HuH-7.5 (cell line): ENCODE measurements around the gene SHB.

ENCODE experiments used
- DNase-seq: peaks from one replicate; pipeline ENCODE4 v3.0.0; 2011; ENCODE audit warnings: low spot score

Gene SHB, protein sequence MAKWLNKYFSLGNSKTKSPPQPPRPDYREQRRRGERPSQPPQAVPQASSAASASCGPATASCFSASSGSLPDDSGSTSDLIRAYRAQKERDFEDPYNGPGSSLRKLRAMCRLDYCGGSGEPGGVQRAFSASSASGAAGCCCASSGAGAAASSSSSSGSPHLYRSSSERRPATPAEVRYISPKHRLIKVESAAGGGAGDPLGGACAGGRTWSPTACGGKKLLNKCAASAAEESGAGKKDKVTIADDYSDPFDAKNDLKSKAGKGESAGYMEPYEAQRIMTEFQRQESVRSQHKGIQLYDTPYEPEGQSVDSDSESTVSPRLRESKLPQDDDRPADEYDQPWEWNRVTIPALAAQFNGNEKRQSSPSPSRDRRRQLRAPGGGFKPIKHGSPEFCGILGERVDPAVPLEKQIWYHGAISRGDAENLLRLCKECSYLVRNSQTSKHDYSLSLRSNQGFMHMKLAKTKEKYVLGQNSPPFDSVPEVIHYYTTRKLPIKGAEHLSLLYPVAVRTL

DNA sequence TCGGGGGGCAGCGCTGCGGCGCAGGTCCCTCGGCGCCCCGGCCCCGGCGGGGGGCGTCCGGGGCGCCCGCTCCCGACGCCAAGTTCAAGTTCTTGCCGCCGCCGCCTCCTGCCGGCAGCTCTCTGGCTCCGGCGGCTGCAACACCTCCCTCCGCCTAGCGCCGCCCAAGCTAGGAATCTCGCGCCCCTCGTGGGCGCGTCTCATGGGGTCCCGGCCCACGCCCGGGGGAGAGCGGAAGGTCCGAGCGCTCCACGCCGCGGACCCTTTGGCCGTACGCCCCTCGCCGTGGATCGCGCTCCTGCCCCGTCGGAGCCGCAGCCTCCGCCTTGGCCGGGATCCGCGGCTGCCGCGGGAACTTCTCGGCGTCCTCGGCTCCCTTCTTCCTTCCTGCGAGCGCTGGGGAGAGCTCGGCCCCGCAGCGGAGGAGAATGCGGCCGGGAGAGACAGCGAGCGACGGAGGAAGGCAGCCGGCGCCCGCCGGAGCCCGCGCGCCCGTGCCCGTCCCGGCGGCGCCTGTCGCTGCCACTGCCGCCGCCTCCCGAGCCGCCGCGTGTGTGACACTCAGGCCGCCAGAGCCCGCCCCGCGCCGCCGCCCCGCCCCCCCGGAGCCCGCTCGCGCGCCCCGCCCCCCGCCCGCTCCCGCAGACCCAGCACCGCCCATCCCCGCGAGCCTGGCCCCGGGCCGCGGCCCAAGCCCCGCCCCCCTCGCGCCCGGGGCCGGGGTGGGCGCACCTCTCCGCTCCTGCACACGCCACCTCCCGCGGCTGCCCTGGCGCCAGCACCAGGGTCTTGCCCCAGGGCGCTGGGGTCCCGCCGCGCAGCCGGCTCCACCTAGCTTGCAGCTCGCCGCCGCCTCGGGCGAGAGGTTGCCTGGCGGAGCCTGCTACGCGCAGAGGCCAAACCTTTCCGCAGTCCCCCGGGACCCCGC lies at the start of gene SHB:
TSS of gene SHB (minus strand) at position 527 of the 928 bp plus-strand sequence. CDS start 582 bp downstream, outside the sequence.
- DNase-seq = peak; percentile 81

DNA sequence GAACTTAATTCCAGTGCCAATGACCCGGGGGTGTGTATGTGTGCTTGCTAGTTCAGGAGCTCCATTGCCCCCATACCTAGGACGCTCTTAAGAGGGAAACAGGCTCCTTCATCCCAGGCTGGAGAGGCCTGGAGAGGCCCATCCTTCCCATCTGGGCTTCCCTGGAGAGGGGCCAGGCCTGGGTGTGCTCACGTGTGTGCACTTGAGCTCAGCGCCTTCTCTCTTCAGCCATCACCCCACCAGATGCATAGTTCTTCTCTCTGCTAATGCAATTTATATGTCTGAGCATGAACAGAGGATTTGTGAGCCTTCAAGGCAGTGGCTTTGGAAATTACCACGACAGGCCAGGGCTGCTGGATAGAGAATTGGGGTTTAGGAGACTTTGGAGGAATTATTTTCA lies 48.6 kb upstream of the SHB start:
- DNase-seq = no peak

DNA sequence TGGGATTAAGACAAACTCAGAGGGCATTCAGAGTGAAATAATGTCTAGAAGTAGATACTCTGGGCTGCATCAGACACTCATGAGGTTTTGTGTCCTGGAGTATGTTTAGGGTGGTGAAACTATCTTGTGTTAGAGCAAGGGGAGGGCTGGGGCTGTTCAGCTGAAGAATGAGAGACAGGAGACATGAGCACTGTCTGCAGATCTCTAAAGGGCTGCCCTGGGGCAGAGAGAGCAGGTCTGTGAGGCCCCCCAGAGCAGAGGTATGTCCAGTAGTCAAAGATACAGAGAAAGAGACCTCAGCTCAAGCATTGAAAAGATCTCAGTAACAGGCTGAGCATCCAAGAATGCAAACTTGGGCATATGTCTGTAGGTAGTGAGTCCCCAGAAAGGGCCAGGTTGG lies 45.9 kb upstream of the SHB start:
- DNase-seq = no peak

DNA sequence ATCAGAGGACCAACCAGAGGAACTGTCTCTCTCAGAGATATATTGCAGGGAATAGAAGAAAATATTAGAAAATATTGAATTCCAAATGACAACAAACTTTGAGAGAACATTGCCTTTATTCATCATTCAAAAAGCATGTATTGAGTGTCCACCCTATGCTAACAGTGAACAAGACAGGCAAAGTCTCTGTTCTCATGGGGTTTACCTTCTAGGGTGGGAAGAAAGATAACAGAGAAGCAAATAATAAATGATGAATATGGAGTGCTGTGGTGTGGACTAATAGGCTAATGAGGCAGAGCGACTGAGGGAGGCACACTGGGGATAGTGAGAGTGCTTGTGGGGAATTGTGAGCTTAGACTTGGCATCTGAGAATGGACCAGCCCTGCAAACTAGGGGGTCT lies 43.4 kb upstream of the SHB start:
- DNase-seq = no peak

DNA sequence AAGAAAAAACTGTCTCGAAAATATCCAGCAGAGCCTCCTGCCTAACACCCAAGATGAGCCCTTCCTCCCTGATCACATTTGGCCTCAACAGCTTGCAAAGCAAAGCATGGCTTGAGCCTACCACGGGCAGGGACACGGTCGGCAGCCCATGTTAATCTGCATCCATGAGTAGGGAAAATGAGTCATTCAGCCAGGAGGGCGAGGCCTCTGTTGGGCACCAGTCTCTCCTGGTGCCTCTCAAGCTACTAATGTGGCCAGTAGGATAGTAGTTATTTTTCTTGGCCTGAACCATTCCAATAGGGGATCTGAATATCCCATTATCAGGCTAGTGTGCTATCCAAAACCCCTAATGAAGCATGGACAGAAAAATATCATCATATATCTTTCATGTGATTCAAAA lies 43.0 kb upstream of the SHB start:
- no peak for DNase-seq

DNA sequence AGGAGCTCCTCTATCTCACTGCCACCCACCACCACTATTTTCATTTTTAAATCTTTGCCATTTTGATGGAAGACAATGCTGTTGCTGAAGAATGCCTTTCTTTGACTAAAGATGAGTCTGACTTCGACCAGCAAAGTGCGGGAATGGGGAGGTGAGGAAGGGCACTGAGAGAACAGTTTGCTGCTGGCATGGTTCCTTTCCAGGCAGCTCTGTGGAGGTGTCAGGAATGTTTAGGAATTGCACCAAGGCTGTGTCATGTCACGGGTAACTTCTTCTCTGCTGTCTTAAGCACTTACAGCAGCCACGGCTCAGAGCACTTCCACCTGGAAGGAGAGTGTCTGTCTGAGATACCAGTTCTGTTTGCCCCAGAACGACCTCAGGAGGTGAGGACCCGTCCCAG lies 41.4 kb upstream of the SHB start:
- no peak for DNase-seq

DNA sequence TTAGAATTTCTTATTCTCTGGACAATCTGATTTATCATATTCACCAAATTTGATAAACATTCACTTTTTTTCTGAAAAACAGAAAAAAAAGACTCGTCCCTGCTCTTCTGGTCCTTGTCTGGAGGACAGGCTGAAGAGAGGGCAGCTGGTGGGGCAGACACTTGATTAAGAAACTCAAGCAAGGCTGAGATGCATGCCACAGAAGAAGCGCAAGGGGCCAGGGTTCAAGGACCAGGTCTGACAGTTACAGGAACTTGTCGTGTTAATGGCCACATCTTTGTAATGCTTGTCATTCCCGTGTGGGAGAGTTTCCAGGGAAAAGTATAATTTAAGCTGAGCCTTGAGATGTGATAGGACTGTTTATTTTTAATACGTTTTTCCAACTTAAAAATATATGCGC lies 40.6 kb upstream of the SHB start:
- no peak for DNase-seq

DNA sequence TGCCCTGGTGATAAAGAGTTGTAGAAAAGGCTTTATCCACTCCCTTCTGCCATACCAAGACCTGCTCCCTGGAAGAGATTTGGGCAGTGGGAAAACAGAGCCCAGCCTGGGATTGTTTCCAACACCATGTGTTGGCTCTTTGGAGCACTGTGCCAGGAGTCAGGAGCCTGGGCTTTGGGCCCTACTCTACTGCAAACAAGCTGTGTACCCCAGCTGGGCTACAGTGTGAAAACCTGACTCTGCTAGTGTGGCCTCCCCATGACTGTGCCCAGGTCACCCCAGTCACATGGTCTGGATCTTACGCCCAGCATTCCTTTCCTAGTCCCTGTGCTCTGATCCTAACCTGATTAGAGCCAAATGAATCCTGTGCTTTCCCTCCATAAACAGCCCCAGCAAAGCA lies 39.3 kb upstream of the SHB start:
- DNase-seq = no peak

DNA sequence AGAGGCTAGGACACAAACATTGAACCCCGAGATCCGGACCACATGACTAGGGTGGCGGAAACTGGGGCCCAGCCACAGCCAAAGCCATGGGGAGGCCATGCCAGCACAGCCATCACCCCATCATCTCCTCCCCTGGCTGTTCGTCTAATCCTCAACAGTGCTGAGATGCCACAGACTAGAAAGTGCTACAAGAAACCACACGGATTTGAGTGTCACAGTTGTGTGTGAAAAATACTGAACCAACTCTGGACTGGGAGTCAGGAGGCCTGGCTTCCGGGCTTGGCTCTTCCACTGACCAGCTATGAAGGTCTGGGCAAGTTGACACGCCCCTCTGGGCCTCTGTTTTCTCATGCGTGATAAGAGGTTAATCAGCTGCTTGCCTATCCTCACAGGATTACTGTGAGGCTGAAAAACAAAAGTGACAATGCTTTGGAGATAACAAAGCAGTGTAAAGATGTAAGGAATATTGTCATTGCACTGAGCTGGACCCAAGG lies 38.8 kb upstream of the SHB start:
- DNase-seq = no peak

DNA sequence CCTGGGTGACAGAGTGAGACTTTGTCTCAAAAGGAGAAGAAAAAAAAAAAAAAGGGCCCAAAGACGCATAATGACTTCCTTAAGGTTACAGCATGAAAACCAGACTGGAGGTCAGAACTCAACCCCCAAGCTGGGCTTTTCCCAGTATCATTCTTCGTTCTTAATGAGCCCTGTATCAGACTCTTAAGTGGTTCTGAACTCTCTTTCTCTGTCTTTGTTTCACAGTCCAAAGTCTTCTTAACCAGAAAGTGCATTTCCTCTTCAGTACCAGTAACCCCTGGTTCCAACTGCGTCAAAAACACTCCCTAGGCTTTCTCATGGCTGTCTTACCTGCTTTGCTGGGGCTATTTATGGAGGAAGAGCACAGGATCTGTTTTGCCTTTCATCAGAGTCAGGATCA lies 38.4 kb upstream of the SHB start:
- no peak for DNase-seq

DNA sequence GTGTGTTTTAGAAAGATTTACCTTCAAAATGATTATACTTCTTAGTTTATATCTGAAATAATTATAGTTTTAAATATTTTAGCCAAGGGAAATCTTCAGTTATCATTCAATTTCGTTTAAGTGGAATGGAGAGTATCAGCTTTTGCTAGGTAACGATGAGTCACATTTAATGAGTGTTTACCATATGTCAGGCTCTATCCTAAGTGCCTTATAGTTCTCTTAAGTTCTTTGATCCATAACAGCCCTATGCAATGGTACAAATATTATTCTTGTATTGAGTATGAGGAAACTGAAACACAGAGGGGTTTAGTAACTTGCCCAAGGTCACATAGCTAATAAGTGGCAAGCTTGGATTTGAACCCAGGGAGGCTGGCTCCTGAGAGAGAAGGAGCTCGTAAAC lies 37.5 kb upstream of the SHB start:
- no peak for DNase-seq

DNA sequence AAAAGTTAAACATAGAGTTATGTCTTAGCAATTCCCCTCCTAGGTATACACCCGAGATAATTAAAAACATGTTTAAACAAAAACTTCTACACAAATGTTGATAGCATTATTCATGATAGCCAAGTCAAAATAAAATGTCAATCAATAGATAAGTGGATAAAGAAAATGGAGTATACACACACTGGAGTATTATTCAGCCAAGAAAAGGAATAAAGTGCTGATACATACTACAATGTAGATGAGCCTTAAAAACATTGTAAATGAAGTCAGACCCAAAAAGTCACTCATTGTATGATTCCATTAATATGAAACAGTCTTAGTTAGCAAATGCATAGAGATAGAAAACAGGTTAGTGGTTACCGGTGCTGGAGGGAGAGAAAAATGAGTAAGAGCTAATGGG lies 34.3 kb upstream of the SHB start:
- no peak for DNase-seq

DNA sequence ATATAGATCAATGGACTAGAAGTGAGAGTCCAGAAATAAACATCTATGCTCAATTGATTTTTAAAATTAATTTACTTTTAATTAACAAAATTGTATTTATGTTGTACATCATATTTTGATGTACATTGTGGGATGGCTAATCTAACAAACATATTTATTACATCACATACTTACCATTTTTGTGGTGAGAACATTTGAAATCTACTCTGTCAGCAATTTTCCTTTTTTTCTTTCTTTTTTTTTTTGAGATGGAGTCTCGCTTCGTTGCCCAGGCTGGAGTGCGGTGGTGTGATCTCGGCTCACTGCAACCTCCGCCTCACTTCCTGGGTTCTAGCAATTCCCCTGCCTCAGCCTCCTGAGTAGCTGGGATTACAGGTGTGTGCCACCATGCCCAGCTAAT lies 32.4 kb upstream of the SHB start:
- DNase-seq = no peak

DNA sequence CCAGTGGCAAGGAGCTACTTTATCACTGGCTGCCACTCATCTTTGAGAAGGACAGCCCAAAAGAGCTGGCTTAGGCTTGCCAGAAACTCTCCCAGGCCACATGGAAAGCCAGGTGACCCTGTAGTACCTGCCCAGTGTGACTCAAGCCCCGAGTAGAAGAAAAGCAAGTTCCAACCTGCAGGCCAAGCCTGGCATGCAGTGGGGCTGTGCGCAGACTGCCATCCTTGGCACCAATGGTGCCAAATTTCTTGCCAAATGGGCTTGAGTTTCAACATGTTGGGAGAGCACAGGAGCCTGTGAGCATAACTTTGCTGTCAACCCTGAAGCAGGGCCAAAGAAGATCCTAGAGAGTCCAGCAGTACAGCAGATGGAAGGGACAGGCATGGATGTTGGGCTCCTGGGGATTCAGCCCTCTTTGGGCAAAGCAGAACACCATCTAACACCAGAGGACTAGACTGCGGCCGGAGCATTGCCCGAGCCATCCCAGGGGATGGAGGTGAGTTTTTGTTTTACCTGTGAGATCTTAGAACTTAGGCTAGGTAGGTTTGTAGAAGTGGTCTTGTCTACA lies 27.3 kb upstream of the SHB start:
- no peak for DNase-seq

DNA sequence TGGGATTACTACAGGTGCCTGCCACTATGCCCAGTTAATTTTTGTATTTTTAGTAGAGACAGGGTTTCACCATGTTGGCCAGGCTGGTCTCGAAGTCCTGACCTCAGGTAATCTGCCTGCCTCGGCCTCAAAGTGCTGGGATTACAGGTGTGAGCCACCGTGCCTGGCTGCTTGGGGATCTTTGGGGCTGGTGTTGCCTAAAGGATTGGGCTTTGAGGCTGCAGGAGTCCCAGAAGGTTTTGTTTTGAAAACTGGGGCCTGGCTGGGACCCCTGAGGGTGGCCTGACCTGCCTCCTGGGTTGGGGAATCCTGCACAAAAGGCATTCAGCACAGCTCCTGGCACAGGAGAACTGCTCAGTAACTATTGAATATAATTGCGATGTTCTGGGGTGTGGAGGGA lies 25.1 kb upstream of the SHB start:
- no peak for DNase-seq

DNA sequence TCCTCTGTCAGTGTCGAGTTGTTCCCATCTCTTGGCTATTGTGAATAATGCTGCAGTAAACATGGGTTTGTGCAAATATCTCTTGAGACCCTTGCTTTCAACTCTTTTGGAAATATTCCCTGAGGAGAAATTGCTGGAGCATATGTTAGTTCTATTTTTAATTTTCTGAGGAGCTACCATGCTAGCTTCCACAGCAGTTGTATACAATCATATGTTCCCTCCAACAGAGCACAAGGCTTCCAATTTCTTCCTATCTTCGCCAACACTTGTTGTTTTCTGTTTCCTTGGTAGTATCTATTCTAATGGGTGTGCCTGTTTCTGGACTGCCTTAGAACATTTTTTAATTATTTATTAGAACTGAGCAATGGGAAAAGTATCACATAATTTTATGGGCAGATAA lies 23.6 kb upstream of the SHB start:
- no peak for DNase-seq

DNA sequence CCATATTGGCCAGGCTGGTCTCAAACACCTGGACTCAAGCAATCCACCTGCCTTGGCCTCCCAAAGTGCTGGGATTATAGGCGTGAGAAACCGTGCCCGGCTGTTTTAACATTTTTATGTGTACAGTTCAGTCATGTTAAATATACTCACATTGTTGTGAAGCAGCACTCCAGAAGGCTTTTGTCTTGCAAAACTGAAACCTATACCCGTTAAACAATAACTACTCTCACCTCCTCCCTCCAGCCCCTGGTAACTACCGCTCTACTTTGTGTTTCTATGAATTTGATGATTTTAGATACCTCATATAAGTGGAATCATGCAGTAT lies 23.1 kb upstream of the SHB start:
- DNase-seq = no peak

DNA sequence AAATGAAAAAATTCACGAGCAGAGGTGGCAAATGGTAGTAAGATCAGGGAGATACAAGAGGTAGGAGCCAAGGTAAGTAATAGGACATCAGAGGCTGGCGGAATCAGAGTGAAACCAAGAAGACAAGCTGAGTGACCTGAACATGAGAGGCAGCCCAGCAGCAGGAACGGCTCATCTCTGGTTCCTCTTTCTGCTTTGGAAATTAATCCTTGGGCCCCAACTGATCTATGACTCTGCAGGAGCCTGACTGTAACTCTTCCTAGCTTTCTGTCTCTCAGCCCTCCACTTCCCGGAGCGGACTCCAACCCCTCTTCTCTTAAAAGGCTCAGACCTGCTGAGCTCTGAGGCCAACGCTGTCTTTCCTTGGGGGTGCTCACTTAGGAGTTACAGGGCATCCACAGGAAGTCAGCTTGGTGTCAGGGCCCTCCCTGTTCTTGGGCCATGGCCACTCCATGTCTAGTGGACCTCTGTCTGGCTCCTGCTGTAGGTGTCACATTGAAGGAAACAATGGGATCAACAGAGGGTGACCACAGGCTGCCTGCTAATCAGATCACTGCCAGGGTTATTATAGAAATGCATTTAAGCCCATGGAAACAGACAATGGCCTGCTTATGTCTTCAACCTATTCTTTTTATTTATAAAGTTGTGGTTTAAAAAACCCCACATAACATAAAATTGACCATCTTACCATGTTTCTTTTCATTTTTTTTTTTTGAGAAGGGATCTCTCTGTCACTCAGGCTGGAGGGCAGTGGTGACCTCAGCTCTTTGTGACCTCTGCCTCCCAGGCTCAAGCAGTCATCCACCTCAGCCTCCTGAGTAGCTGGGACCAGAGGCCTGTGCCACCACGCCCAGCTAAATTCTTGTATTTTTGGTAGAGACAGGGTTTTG lies 22.5 kb upstream of the SHB start:
- DNase-seq = no peak

DNA sequence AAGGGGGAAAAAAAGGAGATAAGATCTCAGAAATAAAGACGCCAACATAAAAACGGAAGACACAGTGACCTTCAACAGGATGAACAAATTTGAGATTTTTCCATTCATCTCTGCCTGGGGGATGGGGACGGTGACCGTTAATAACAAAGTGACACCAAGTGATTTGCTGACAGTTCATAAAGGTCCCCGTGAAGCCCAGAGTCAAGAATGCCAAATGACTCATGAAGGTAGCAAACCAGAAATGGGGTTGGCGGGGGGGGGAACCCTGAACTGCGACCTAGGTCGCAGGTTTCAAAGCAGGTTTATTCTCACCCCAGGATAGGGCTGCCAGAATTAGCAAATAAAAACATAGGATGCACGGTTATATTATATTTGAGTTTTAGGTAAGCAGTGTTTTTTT lies 21.1 kb upstream of the SHB start:
- DNase-seq = no peak

DNA sequence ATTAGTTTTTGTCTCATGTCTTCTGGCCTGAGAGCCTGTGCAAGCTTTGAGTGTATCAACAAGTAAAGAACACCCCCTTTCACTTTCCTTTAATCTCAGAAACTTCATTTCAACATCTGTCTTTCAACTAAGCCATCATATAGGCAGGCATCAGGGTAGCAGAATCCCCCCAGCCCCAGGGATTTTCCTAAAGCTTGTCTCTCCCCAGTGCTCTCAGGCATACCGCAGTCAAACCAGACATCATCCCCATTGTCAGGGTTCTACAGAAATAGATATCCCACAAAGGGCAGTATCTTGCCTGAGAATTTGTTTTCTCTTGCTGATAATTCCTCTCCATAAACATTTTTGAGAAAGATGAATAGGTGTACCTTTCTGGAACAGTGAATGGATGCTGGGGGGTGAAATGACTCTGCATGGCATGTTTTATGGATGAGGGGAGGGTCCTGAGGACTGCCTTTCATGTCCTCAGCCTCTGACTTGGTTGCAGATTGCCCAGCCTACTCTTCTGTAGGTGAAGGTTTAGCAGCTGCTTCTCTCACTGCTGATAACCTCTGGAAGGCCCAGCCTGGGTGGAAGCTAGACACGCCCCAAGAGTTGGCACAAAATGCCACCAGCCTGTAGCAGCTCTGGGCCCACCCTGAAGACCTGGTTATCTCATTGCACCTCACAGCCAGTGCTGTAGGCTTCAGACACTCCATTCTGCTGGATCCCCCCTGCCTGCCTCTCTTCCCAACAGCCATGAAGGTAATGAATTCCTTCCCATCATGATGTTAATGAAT lies 20.5 kb upstream of the SHB start:
- no peak for DNase-seq
